A549 treated with Mapracorat at 1 μM for 4 hours (cell line): Measurements from ENCODE around the gene GAK. TPM values are rescaled to one million over a fixed set of nuclear protein-coding genes. Genes with fewer than 3 reads are reported as not detected.

Experiments
- total RNA-seq: library from RNA; stranded (reverse); fragments of 200-300 nt; extraction: Qiagen RNA extraction; gene quantifications from 5 replicates; pipeline ENCODE4 v1.2.3, GENCODE V29; 2022

The GAK gene
- total RNA-seq = 30.3 to 54.2 TPM (median 51.0 TPM) in 5 replicates

DNA sequence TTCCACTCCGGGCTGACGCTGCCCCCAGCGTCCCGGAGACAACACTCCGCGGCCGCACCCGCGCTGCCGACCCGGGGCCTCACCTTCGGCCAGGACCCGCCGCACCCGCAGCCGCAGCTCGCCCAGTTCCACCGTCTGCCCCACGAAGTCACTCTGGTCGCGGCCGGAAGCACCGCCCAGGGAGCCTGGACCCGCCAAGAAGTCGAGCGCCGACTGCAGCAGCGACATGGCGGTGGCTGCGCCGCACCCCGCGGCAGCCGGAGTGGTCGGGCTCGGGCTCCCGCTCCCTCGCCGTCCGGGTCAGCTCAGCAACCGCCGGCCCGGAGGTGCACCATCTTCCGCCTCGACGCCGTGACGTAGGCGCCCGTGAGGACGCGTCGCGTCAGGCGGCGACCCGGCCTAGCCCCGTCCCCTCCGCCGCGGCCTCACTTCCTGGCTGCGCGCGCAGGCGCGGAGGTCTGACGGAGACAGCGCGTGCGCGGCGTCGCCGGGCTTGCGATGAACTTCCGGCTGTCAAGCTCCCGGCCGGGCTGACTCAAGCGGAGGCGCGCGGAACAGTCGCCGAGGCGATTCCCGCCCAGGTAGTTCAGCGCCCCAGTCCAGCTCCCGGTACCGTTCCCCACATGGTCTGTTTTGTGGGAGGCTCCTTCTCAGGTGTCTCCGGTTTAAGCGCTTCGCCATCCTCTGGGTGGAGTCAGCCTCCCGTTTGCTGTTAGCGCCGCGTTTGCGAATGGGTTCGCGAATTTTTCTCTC is at the start of gene GAK, which contains the start of gene TMEM175:
TSS of gene GAK (minus strand) at position 357 of the 753 bp plus-strand sequence. CDS start at position 228, 129 bp downstream.
TSS of gene TMEM175 (plus strand) at position 501 of the 753 bp plus-strand sequence. CDS start 15,280 bp downstream, outside the sequence.

DNA sequence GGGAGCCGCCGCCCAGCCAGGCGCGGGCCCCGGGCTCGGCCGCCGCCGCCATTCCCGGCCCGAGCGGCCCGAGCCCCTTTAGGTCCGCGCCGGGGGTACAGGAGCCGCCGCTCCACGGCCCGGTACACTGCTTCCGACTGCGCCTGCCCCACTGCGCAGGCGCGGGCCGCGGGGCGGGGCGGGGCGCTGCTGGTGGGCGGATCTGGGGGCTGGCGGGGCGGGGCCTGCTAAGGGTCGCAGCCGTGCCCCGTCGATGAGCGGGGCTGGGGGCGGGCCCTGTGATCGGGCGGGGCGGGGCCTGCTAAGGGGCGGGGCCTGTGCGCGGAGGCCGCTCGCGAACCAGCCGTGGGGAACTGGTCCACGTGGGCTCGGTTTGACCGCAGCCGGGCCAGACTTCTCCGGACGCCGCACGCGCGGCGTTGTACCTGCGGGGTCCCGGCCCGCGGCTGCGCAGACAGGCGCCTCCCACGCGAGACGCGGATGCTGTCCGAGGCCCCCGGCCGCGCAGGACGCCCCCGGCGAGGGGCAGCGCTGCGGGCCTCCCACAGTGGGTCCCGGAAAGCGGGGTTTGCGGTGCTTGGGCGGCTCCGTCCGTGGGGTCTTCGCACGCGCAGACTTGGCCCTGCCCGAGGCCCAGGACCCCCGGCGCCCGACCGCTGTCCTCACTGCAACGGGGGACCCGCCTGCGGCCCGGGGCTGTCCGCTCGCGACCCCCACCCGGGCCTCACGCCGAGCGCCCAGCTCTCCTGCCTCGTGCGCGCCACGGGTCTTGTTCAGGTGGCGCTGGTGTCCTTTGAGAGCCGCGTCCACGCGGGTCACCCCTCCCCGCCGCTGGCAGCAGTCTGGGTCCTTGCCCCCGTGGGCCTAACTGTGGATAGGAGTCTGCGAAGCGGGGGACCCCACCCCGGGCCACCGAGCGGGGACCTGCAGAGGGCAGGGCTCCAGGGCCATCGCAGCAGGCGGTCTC is 41.6 kb upstream of the GAK start, which contains the start of gene DGKQ:
TSS of gene DGKQ (minus strand) at position 139 of the 967 bp plus-strand sequence. CDS start at position 52, 87 bp downstream.

DNA sequence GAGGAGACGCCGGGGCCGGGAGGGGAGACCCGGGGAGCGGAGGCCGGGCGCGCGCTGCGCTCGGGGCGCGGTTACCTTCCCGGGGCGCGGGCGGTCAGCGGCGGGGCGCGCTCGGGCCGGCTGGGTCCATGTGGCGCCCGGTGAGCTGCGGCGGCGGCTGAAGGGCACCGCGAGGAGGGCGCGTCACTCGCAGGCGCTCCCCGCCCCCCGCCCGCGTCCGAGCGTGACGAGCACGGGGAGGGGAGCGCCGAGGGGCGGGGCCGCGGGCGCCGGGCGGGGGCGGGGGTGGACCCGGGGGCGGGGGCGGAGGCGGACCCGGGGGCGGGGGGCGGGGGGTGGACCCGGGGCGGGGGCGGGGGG is 106.2 kb downstream of the GAK start, which contains the start of gene CPLX1:
TSS of gene CPLX1 (minus strand) at position 159 of the 360 bp plus-strand sequence. CDS start 1,607 bp downstream, outside the sequence.

Other genes with a start within 250 kb of the GAK start
- 0.07 to 0.31 TPM (median 0.20 TPM) in 5 replicates for gene SLC49A3, start 243.2 kb downstream of the GAK start, total RNA-seq
- 16.1 to 22.4 TPM (median 19.1 TPM) in 5 replicates for gene PCGF3, start 226.5 kb downstream of the GAK start, total RNA-seq
- 0.28 to 0.79 TPM (median 0.64 TPM) in 5 replicates for gene CPLX1, start 106.2 kb downstream of the GAK start, total RNA-seq
- 6.0 to 9.8 TPM (median 9.0 TPM) in 5 replicates for gene TMEM175, start 144 bp upstream of the GAK start, total RNA-seq
- 4.2 to 9.0 TPM (median 8.1 TPM) in 5 replicates for gene DGKQ, start 41.3 kb upstream of the GAK start, total RNA-seq
- gene IDUA, start 54.7 kb upstream of the GAK start, total RNA-seq = 6.2 to 15.1 TPM (median 13.4 TPM) in 5 replicates
- 0.14 to 0.60 TPM (median 0.18 TPM) in 5 replicates for gene SLC26A1, start 61.1 kb upstream of the GAK start, total RNA-seq
- 13.2 to 22.9 TPM (median 18.8 TPM) in 5 replicates for gene FGFRL1, start 79.3 kb upstream of the GAK start, total RNA-seq
- 1.6 to 2.6 TPM (median 2.2 TPM) in 5 replicates for gene RNF212, start 181.2 kb upstream of the GAK start, total RNA-seq
- 0.41 to 0.60 TPM (median 0.53 TPM) in 5 replicates for gene SPON2, start 240.3 kb upstream of the GAK start, total RNA-seq